GM12872 (cell line): ENCODE measurements around the gene PIGQ.

ENCODE experiments used
- TF ChIP-seq, protein P1 (sequence below): IDR thresholded peaks from 3 replicates; pipeline ENCODE4 v1.5.1; 2011; ENCODE audit warnings: low read depth, mild to moderate bottlenecking, low read length, moderate library complexity; ENCODE audit not compliant: insufficient read depth

The PIGQ gene

DNA sequence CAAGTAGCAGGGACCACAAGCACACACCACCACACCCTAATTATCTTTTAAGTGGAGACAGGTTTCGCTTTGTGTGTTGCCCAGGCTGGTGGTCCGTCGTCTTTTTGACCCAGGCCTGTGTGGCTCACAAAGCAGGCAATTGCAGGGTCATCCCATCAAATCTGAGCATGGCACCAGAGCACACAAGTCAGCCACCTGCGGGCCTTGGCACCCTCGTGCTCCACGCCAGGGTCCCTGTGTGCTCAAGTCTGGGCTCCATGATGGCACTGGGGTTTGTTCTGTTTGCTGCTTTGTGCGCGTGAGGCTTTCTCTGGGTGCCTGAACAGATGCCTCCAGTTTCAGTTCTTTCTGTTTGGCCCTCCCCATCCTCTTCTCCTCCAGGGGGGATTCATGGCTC, 44.6 kb upstream of the PIGQ start:
- TF ChIP-seq, protein P1, sequence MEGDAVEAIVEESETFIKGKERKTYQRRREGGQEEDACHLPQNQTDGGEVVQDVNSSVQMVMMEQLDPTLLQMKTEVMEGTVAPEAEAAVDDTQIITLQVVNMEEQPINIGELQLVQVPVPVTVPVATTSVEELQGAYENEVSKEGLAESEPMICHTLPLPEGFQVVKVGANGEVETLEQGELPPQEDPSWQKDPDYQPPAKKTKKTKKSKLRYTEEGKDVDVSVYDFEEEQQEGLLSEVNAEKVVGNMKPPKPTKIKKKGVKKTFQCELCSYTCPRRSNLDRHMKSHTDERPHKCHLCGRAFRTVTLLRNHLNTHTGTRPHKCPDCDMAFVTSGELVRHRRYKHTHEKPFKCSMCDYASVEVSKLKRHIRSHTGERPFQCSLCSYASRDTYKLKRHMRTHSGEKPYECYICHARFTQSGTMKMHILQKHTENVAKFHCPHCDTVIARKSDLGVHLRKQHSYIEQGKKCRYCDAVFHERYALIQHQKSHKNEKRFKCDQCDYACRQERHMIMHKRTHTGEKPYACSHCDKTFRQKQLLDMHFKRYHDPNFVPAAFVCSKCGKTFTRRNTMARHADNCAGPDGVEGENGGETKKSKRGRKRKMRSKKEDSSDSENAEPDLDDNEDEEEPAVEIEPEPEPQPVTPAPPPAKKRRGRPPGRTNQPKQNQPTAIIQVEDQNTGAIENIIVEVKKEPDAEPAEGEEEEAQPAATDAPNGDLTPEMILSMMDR, result no peak

DNA sequence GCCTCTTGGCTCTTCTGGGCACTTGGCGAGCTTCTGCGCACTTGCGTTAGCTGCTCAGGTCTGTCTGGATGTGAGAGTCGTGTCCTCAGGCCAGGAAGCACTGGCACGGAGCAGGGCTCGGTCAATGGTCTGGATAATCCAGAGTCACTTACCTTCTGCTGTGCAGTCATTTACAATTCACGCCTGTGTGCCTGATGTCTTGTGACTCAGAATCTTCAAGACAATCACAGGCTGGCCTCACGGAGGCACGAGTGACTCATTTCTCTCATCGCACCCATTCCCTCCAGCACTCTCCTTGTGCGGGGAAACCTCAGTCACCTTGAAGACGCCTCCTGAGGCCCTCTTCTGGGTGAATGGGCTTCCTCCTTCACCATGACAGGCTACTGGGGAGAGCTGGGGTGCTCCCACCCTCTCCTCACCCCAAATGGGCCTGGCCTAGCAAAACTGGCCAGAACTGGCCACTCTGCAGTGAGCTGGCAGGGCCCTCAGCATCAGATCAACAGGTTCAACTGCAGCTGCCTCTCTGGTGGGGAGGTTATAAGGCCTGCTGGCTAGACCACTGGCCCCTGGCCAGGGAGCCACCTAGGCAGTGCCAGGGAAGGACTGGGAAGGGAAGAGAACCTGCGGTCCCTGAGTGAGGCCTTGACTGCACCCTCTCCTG, 44.1 kb upstream of the PIGQ start:
- TF ChIP-seq, protein P1, result no peak

DNA sequence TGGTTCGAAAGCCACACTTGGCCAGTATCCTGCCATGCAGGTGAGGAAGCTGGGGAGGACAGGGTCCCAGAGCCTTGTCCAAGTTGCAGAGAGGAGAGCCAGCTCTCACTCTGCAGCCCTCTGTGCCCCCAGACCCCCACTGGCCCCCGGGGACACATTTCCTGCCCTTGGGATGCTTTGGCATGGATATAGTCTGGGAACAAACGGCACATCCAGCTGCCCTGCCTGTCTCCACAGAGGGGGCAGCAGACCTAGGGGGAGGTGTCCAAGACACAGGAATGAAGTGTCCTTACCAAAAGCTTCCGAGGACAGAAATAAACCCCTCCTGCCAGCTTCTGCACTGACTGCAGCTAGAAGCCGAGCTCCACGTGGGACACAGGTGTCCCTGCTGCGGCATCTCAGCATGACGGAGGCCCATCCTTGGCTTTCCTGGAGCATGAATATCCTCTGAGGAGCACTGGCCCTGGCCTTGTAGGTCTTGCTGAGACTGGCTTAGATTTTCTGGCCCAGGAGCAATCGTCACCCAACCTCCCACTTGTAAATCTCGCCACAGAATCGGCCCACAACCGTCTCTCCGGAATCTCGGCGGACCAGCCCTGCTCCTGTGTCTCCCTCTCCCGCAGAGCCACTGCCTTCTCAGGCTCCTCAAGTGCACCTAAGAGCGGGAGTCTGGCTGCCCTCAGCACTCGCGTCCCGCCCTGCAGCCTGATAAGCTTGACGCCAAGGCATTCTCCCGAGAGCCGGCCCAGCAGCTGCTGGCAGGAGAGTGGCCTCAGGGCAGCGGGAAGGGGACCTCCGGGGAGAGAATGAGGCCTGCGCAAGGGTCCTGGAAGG, 43.4 kb upstream of the PIGQ start:
- TF ChIP-seq, protein P1, result 0 out of 3 replicates have a peak, but pooled peaks have one; percentile 1

DNA sequence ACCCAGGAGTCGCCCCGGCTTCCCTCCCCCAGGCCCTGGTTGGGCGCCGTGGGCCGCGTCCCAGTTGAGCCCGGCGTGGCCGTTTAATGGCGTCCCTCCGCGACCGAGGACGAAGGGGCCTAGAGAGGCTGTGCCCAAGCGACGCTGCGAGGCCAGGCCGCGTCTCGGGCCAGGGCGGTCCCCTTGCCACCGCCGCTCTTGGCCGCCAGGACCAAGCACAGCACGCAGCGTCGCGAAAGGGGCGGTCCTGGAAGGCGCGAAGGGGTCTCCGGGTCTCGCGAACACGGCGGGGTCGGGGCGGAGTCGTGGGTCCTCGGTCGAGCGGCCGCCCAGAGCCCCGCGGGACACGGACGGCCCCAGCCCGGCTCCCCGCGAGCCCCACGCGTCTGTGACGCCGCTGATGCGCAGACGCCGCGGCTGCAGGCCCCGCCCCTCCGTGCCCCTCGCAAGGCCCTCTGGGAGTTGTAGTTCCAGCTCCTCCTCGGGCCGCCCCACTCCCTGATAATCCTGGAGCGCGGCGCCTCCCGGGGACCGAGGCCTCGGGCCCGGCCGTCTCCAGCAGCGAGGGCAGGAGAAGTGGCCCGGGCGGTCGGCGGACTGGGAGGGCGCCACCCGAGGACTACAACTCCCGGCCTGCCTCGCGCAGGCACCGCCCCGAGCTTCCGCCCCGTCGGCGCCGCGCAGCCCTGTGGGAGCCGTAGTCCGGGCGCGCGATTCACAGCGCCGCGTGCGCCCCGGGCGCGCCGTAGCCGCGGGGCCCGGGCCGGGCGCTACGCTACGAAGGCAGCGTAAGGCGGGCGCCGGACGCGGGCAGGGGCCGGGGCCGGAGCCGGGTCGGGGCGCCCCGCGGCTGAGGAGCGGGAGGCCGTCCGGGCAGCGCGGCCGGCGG, 42.5 kb upstream of the PIGQ start, which contains the start of gene CAPN15:
Gene CAPN15 (plus strand): TSS at position 698 of the 889 bp plus-strand sequence. CDS start 19,127 bp downstream, outside the sequence.
- TF ChIP-seq, protein P1, result no peak

DNA sequence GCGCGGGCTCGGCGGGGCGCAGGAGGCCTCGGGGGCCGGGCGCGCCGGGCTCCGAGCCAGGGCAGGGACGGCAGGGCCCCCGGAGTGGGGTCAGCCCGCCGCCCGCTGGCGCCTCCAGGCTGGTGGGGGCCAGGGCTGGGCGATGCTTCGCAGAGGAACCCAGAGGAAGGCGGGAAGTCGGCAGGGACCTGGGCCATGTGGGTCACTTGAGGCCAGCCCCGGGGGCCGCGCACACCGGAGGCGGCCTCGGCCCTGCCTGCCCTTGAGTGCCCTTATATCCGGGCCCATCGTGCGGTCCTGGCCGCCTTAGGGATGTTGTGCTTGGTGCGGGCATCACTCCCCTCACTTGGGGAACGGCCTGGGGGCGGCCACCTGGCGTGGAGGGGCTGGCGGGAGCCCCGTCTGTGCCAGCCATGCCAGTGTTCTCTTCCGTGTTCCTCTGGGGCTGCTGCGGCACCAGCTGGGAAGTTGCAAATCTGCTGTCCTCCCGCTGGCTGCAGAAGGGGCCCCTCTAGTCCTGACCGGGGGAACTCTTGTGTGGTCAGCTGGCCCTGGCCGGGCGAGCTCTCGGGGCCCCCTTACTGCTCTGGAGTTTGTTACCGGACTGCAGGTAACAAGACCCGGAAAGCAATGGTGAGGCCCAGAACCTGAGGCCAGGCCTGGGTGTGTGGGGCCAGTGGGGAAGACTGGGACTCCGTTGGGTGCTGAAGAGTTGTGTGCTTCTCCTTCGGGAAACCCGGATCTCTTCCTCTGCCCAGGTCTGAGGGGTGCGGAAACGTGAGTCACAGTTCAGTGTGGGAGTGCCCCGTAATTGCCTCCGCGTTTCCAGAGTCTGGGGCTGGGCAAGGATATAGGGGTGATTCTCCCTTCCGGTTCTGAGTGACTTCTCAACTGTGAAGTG, 41.4 kb upstream of the PIGQ start:
- TF ChIP-seq, protein P1, result no peak

DNA sequence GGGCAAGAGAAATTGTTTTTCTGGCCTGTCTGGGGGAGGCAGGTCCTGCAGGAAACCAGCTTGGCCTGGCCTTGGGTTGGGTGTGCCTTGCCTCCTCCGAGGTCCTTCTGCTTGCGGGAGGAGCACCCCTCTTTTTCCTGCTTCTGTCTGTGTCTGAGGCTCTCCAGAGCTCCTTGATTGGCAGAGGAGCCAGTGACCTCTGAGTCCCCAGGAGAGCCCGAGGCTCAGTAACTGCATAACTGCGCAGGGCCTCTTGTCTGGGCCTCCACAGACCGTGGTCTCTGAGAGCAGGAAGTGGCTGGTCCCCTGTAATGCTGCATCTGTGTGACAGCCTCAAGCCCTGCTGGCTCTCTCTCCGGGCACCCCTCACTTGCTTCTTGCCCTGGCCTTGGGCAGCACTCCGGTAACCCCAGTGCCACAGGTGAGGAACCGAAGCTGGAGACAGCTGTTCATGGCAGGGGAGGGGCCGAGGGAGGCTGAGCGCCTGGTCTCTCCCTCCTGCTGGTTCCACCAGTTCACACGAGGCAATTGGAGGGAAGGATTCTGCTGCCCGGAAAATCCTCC, 40.7 kb upstream of the PIGQ start:
- TF ChIP-seq, protein P1, result no peak
